CD4-positive, alpha-beta T cell treated with Interleukin-21 for 1 hour (primary cell): ENCODE results near the gene PTPN3.

Experiments
- DNase-seq: peaks from one replicate; pipeline ENCODE4 v3.0.0-alpha.2; 2020

PTPN3 gene

GRCh38 chr9:109504689-109505088 lies 6.6 kb upstream of the PTPN3 start:
- no peak for DNase-seq

GRCh38 chr9:109500421-109500974 lies 2.4 kb upstream of the PTPN3 start:
- DNase-seq: no peak

GRCh38 chr9:109499631-109500410 lies 1.7 kb upstream of the PTPN3 start:
- DNase-seq: no peak

- DNase-seq: no peak
Observed at GRCh38 chr9:109499093-109499630, 1.1 kb upstream of the PTPN3 start.

GRCh38 chr9:109497226-109498153 lies 617 bp downstream of the PTPN3 start:
- no peak for DNase-seq

- no peak for DNase-seq
Observed at GRCh38 chr9:109496841-109497225, 1.3 kb downstream of the PTPN3 start.

GRCh38 chr9:109496218-109496617 lies 1.9 kb downstream of the PTPN3 start:
- DNase-seq: no peak

- DNase-seq: no peak
Observed at GRCh38 chr9:109493648-109494047, 4.5 kb downstream of the PTPN3 start.

- DNase-seq: no peak
Observed at GRCh38 chr9:109491590-109491989, 6.5 kb downstream of the PTPN3 start.

- DNase-seq: no peak
Observed at GRCh38 chr9:109488791-109489492, 9.2 kb downstream of the PTPN3 start.

- DNase-seq: no peak
Observed at GRCh38 chr9:109488351-109488750, 9.8 kb downstream of the PTPN3 start.

- no peak for DNase-seq
Observed at GRCh38 chr9:109487247-109487646, 10.9 kb downstream of the PTPN3 start.

GRCh38 chr9:109483744-109484429 lies 14.2 kb downstream of the PTPN3 start:
- no peak for DNase-seq

GRCh38 chr9:109482391-109482916 lies 15.7 kb downstream of the PTPN3 start:
- no peak for DNase-seq

GRCh38 chr9:109481856-109482255 lies 16.3 kb downstream of the PTPN3 start:
- DNase-seq: no peak

- no peak for DNase-seq
Observed at GRCh38 chr9:109479822-109480221, 18.3 kb downstream of the PTPN3 start.

GRCh38 chr9:109478665-109479380 lies 19.3 kb downstream of the PTPN3 start:
- DNase-seq: no peak

- DNase-seq: no peak
Observed at GRCh38 chr9:109478051-109478563, 20.0 kb downstream of the PTPN3 start.

- DNase-seq: no peak
Observed at GRCh38 chr9:109477258-109478050, 20.7 kb downstream of the PTPN3 start.

- peak; percentile 2 for DNase-seq
Observed at GRCh38 chr9:109476642-109477257, 21.4 kb downstream of the PTPN3 start.
